SU-DHL-6 (cell line): ENCODE measurements around the gene MCRIP2.

ENCODE experiments used
- H2AFZ ChIP-seq: fragments of 200-600 bp; sonication (generic); 2 replicates; pipeline ENCODE4 v1.6.1; 2014; ENCODE audit warnings: low read depth, mild to moderate bottlenecking, moderate library complexity, mixed read lengths, antibody characterized with exemption, low read length; ENCODE audit not compliant: severe bottlenecking
- H3F3A ChIP-seq: fragments of 200-600 bp; shearing (Covaris generic); 2 replicates; pipeline ENCODE4 v1.6.0; 2016; ENCODE audit warnings: antibody characterized with exemption, mild to moderate bottlenecking; ENCODE audit not compliant: insufficient read depth
- H3K27ac ChIP-seq: fragments of 200-600 bp; sonication (generic); 2 replicates; pipeline ENCODE4 v1.5.1; 2016; ENCODE audit warnings: low read depth, mild to moderate bottlenecking, low read length, moderate library complexity, mixed read lengths
- H3K27me3 ChIP-seq: fragments of 200-600 bp; sonication (generic), shearing (Covaris generic); 2 replicates; pipeline ENCODE4 v1.6.0; 2014; ENCODE audit warnings: mild to moderate bottlenecking, low read length
- H3K36me3 ChIP-seq: fragments of 200-600 bp; sonication (generic); 2 replicates; pipeline ENCODE4 v1.6.1; 2014; ENCODE audit warnings: mild to moderate bottlenecking, low read length, mixed read lengths
- H3K4me2 ChIP-seq: fragments of 300-600, 200-600 bp; shearing (Covaris generic), sonication (generic); 2 replicates; pipeline ENCODE4 v1.6.0; 2014; ENCODE audit warnings: low read length, low read depth, mild to moderate bottlenecking; ENCODE audit not compliant: poor library complexity, severe bottlenecking
- H3K4me3 ChIP-seq: fragments of 200-600 bp; sonication (generic); 2 replicates; pipeline ENCODE4 v1.5.1; 2014; ENCODE audit warnings: antibody characterized with exemption, low read length, mild to moderate bottlenecking, mixed read lengths; ENCODE audit not compliant: insufficient read depth, poor library complexity, severe bottlenecking
- H3K79me2 ChIP-seq: fragments of 200-600 bp; sonication (generic); 2 replicates; pipeline ENCODE4 v1.6.1; 2014; ENCODE audit warnings: mild to moderate bottlenecking, low read length, moderate library complexity; ENCODE audit not compliant: insufficient read depth
- H3K9ac ChIP-seq: fragments of 200-600 bp; sonication (generic); 2 replicates; pipeline ENCODE4 v1.7.0; 2014; ENCODE audit warnings: mild to moderate bottlenecking, low read length
- H3K9me2 ChIP-seq: fragments of 200-600 bp; sonication (generic); replicated peaks from 2 replicates; pipeline ENCODE4 v1.6.1; 2014; ENCODE audit warnings: low read length; ENCODE audit not compliant: insufficient read depth
- H3K9me3 ChIP-seq: fragments of 200-600 bp; sonication (generic); 2 replicates; pipeline ENCODE4 v1.6.1; 2014; ENCODE audit warnings: low read length, mixed read lengths; ENCODE audit not compliant: insufficient read depth
- H4K20me1 ChIP-seq: fragments of 200-600 bp; sonication (generic); 2 replicates; pipeline ENCODE4 v1.6.1; 2014; ENCODE audit warnings: low read depth, mild to moderate bottlenecking, antibody characterized with exemption, low read length, moderate library complexity, mixed read lengths
- CTCF ChIP-seq: fragments of 200-600 bp; sonication (generic); IDR thresholded peaks from one replicate; pipeline ENCODE4 v1.5.1; 2017; ENCODE audit warnings: antibody characterized with exemption, mild to moderate bottlenecking, low read length, moderate library complexity; ENCODE audit not compliant: insufficient read depth, poor library complexity, severe bottlenecking
- EZH2phosphoT487 ChIP-seq: fragments of 200-600 bp; sonication (generic), shearing (Covaris generic); conservative IDR thresholded peaks from 2 replicates; pipeline ENCODE4 v1.6.1; 2018; ENCODE audit warnings: mild to moderate bottlenecking, antibody characterized with exemption, low read length, moderate library complexity, mixed read lengths

The MCRIP2 gene

GRCh38 chr16:627454-628239 is 14.0 kb upstream of the MCRIP2 start:
- H3K4me2 ChIP-seq = no peak overlapping the region

GRCh38 chr16:628321-629061 is 13.1 kb upstream of the MCRIP2 start:
- H3K9ac ChIP-seq = no peak overlapping the region
- no peak overlapping the region for H3K27ac ChIP-seq
- H3F3A ChIP-seq = no peaks in the 10 kb centered on the region
- no peaks in the 10 kb centered on the region for H4K20me1 ChIP-seq
- no peaks in the 10 kb centered on the region for H3K9me2 ChIP-seq
- no peaks in the 10 kb centered on the region for H3K36me3 ChIP-seq
- H3K4me2 ChIP-seq = no peak overlapping the region
- H3K4me3 ChIP-seq = no peak overlapping the region
- TF ChIP-seq EZH2phosphoT487 (no peak), CTCF (no peak)
- H2AFZ ChIP-seq = no peak overlapping the region
- H3K27me3 ChIP-seq = no peaks in the 10 kb centered on the region
- H3K79me2 ChIP-seq = no peaks in the 10 kb centered on the region
- H3K9me3 ChIP-seq = no peaks in the 10 kb centered on the region

More at GRCh38 chr16:627454-628239, 14.0 kb upstream of the MCRIP2 start:
- no peak overlapping the region for H3K4me3 ChIP-seq
- no peaks in the 10 kb centered on the region for H3F3A ChIP-seq
- H4K20me1 ChIP-seq = no peaks in the 10 kb centered on the region
- H3K9me2 ChIP-seq = no peaks in the 10 kb centered on the region
- no peak for TF ChIP-seq CTCF
- TF ChIP-seq EZH2phosphoT487 = no peak
- no peaks in the 10 kb centered on the region for H3K9me3 ChIP-seq
- H2AFZ ChIP-seq = no peak overlapping the region
- no peaks in the 10 kb centered on the region for H3K36me3 ChIP-seq
- no peaks in the 10 kb centered on the region for H3K79me2 ChIP-seq
- no peak overlapping the region for H3K9ac ChIP-seq
- no peak overlapping the region for H3K27ac ChIP-seq
- H3K27me3 ChIP-seq = no peaks in the 10 kb centered on the region

- Histone ChIP-seq H3K9ac (no peak overlapping the region), H3K27me3 (no peaks in the 10 kb centered on the region), H3F3A (no peaks in the 10 kb centered on the region), H3K4me2 (no peak overlapping the region), H4K20me1 (no peaks in the 10 kb centered on the region), H3K36me3 (no peaks in the 10 kb centered on the region), H3K4me3 (no peak overlapping the region), H3K27ac (no peak overlapping the region), H3K9me3 (no peaks in the 10 kb centered on the region), H3K9me2 (no peaks in the 10 kb centered on the region), H2AFZ (no peak overlapping the region), H3K79me2 (no peaks in the 10 kb centered on the region)
- no peak for TF ChIP-seq CTCF
- no peak for TF ChIP-seq EZH2phosphoT487
Observed at GRCh38 chr16:629185-629832, 12.3 kb upstream of the MCRIP2 start.
